Neural cell (in vitro differentiated cells): Measurements from ENCODE around the gene IQSEC2.

Experiments
- EP300 ChIP-seq: fragments of 450-650 bp; conservative IDR thresholded peaks from 2 replicates; pipeline ENCODE4 v1.6.1; 2014; ENCODE audit warnings: antibody characterized with exemption, mild to moderate bottlenecking, moderate library complexity; ENCODE audit not compliant: poor library complexity, severe bottlenecking
- EZH2 ChIP-seq: fragments of 200-600, 300-800 bp; shearing (Covaris generic), sonication (generic); IDR thresholded peaks from 2 replicates; pipeline ENCODE4 v1.6.1; 2014; ENCODE audit warnings: antibody characterized with exemption, low read length, borderline replicate concordance, mild to moderate bottlenecking; ENCODE audit not compliant: insufficient read depth, poor library complexity, severe bottlenecking
- MXI1 ChIP-seq: fragments of 450-650 bp; conservative IDR thresholded peaks from 2 replicates; pipeline ENCODE4 v1.6.1; 2014; ENCODE audit warnings: antibody characterized with exemption, mild to moderate bottlenecking; ENCODE audit not compliant: poor library complexity, severe bottlenecking
- POLR2AphosphoS5 ChIP-seq: IDR thresholded peaks from 2 replicates; pipeline ENCODE4 v1.6.1; 2012
- TAF1 ChIP-seq: IDR thresholded peaks from 2 replicates; pipeline ENCODE4 v1.6.1; 2012; ENCODE audit warnings: low read depth
- TF ChIP-seq, protein P1 (sequence below): fragments of 450-650 bp; IDR thresholded peaks from 2 replicates; pipeline ENCODE4 v1.5.1; 2014; ENCODE audit warnings: antibody characterized with exemption, mild to moderate bottlenecking, moderate library complexity; ENCODE audit not compliant: poor library complexity, severe bottlenecking
- TF ChIP-seq, protein P2 (sequence below): IDR thresholded peaks from 2 replicates; pipeline ENCODE4 v1.6.1; 2012; ENCODE audit warnings: borderline replicate concordance

DNA sequence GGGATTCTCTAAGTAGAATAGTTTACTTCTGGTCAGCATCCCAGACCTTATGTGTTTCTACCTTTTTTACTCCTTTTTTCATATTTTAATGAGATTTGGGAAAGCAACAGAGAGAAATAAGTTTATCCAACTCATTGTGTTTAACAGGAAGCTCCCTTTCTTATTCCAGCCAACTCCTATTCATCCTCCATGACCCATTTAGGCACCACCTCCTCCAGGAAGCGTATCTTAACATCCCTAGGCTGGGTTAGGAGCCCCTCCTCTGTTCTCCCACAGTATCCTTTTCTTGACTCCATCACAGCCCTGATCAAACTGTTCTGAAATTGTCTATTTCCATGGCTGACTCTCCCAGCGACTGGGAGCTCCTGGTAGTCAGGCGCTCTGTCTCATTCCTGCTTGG lies 18.8 kb upstream of the IQSEC2 start:
- TF ChIP-seq, protein P1, sequence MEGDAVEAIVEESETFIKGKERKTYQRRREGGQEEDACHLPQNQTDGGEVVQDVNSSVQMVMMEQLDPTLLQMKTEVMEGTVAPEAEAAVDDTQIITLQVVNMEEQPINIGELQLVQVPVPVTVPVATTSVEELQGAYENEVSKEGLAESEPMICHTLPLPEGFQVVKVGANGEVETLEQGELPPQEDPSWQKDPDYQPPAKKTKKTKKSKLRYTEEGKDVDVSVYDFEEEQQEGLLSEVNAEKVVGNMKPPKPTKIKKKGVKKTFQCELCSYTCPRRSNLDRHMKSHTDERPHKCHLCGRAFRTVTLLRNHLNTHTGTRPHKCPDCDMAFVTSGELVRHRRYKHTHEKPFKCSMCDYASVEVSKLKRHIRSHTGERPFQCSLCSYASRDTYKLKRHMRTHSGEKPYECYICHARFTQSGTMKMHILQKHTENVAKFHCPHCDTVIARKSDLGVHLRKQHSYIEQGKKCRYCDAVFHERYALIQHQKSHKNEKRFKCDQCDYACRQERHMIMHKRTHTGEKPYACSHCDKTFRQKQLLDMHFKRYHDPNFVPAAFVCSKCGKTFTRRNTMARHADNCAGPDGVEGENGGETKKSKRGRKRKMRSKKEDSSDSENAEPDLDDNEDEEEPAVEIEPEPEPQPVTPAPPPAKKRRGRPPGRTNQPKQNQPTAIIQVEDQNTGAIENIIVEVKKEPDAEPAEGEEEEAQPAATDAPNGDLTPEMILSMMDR: no peak
- TF ChIP-seq POLR2AphosphoS5: no peak
- TF ChIP-seq EZH2: no peak
- no peak for TF ChIP-seq MXI1
- TF ChIP-seq, protein P2, sequence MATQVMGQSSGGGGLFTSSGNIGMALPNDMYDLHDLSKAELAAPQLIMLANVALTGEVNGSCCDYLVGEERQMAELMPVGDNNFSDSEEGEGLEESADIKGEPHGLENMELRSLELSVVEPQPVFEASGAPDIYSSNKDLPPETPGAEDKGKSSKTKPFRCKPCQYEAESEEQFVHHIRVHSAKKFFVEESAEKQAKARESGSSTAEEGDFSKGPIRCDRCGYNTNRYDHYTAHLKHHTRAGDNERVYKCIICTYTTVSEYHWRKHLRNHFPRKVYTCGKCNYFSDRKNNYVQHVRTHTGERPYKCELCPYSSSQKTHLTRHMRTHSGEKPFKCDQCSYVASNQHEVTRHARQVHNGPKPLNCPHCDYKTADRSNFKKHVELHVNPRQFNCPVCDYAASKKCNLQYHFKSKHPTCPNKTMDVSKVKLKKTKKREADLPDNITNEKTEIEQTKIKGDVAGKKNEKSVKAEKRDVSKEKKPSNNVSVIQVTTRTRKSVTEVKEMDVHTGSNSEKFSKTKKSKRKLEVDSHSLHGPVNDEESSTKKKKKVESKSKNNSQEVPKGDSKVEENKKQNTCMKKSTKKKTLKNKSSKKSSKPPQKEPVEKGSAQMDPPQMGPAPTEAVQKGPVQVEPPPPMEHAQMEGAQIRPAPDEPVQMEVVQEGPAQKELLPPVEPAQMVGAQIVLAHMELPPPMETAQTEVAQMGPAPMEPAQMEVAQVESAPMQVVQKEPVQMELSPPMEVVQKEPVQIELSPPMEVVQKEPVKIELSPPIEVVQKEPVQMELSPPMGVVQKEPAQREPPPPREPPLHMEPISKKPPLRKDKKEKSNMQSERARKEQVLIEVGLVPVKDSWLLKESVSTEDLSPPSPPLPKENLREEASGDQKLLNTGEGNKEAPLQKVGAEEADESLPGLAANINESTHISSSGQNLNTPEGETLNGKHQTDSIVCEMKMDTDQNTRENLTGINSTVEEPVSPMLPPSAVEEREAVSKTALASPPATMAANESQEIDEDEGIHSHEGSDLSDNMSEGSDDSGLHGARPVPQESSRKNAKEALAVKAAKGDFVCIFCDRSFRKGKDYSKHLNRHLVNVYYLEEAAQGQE: no peak
- TF ChIP-seq TAF1: no peak
- no peak for TF ChIP-seq EP300
